A673 (cell line): ENCODE data around the gene CHIC2. TPM values are rescaled to one million over a fixed set of nuclear protein-coding genes. Genes with fewer than 3 reads are reported as not detected.

Experiments used
- BruUV-seq: library from RNA; stranded (reverse); fragments of 400-500 nt; replicated peaks from 2 replicates; lab custom pipeline; 2021; lab: Mats Ljungman, UMichigan
- CTCF ChIA-PET: fragments of 300-600 bp; sonication (Branson Sonifier 250); formaldehyde crosslinking; loops from one replicate; lab custom pipeline; 2022; ENCODE audit warnings: antibody characterized with exemption; lab: Charles Lee
- POLR2A ChIA-PET: fragments of 300-600 bp; sonication (Branson Sonifier 250); formaldehyde crosslinking; loops from one replicate; lab custom pipeline; 2022; ENCODE audit warnings: antibody characterized with exemption; ENCODE audit not compliant: low non-redundant PET; lab: Charles Lee
- DNase-seq: peaks from one replicate; pipeline ENCODE4 v3.0.0-alpha.2; 2015; ENCODE audit warnings: low spot score
- H3K27ac ChIP-seq: fragments of 200-600 bp; sonication (generic); 2 replicates; pipeline ENCODE4 v1.5.1; 2016; ENCODE audit warnings: mixed run types, low read depth, mild to moderate bottlenecking, mixed read lengths, antibody characterized with exemption, low read length; ENCODE audit not compliant: poor library complexity, severe bottlenecking
- H3K27me3 ChIP-seq: fragments of 200-600 bp; sonication (generic); replicated peaks from 2 replicates; pipeline ENCODE4 v1.6.1; 2017; ENCODE audit warnings: mixed run types, low read depth, mild to moderate bottlenecking, mixed read lengths, antibody characterized with exemption, low read length; ENCODE audit not compliant: insufficient read depth, poor library complexity
- H3K36me3 ChIP-seq: fragments of 200-600 bp; sonication (generic); 2 replicates; pipeline ENCODE4 v1.6.1; 2016; ENCODE audit warnings: mixed run types, mild to moderate bottlenecking, mixed read lengths, antibody characterized with exemption, low read length; ENCODE audit not compliant: insufficient read depth, poor library complexity, severe bottlenecking
- H3K4me1 ChIP-seq: fragments of 200-600 bp; sonication (generic); 2 replicates; pipeline ENCODE4 v1.6.1; 2017; ENCODE audit warnings: mixed run types, mild to moderate bottlenecking, mixed read lengths, antibody characterized with exemption, low read length; ENCODE audit not compliant: insufficient read depth, poor library complexity, severe bottlenecking
- H3K4me3 ChIP-seq: fragments of 200-600 bp; sonication (generic); 2 replicates; pipeline ENCODE4 v1.5.1; 2016; ENCODE audit warnings: low read depth, mixed run types, mild to moderate bottlenecking, mixed read lengths, low read length; ENCODE audit not compliant: poor library complexity, severe bottlenecking
- H3K9me3 ChIP-seq: fragments of 200-600 bp; sonication (generic); 2 replicates; pipeline ENCODE4 v1.6.1; 2016; ENCODE audit warnings: mixed run types, low read depth, mild to moderate bottlenecking, mixed read lengths, antibody characterized with exemption, low read length; ENCODE audit not compliant: poor library complexity, severe bottlenecking
- EZH2 ChIP-seq: fragments of 200-600 bp; sonication (generic); IDR thresholded peaks from 2 replicates; pipeline ENCODE4 v1.6.1; 2017; ENCODE audit warnings: borderline replicate concordance, low read depth, mild to moderate bottlenecking, mixed read lengths, antibody characterized with exemption, low read length; ENCODE audit not compliant: poor library complexity, severe bottlenecking
- intact Hi-C: fragments of 100-400 bp; cut with micrococcal nuclease; formaldehyde crosslinking; loops from one replicate; pipeline ENCODE4 v1.10.0; 2022; ENCODE audit not compliant: unreplicated experiment
- total RNA-seq: library from RNA; stranded (reverse); gene quantifications from 2 replicates; pipeline ENCODE4 v1.2.3, GENCODE V29; 2021
- TF ChIP-seq, protein P1 (sequence below): fragments of 300-800, 200-600 bp; sonication (generic); conservative IDR thresholded peaks from 2 replicates; pipeline ENCODE4 v1.5.1; 2017; ENCODE audit warnings: low read depth, mild to moderate bottlenecking, antibody characterized with exemption, low read length, moderate library complexity, mixed read lengths

The CHIC2 gene
- total RNA-seq, 1 experiment from 2014 or later: 8.1 TPM

- H3K27me3 ChIP-seq: peaks cover 27% of the 10 kb centered on the region
- ChIA-PET POLR2A (no interaction called here), CTCF (no interaction called here)
- no peak for DNase-seq
- H3K4me3 ChIP-seq: no peak overlapping the region
- no TSS peak for BruUV-seq
- intact Hi-C loops: no loop called here
- H3K9me3 ChIP-seq: no peaks in the 10 kb centered on the region
- H3K36me3 ChIP-seq: no peaks in the 10 kb centered on the region
- no peak overlapping the region for H3K27ac ChIP-seq
- H3K4me1 ChIP-seq: no peaks in the 10 kb centered on the region
- TF ChIP-seq EZH2: no peak
- TF ChIP-seq, protein P1, sequence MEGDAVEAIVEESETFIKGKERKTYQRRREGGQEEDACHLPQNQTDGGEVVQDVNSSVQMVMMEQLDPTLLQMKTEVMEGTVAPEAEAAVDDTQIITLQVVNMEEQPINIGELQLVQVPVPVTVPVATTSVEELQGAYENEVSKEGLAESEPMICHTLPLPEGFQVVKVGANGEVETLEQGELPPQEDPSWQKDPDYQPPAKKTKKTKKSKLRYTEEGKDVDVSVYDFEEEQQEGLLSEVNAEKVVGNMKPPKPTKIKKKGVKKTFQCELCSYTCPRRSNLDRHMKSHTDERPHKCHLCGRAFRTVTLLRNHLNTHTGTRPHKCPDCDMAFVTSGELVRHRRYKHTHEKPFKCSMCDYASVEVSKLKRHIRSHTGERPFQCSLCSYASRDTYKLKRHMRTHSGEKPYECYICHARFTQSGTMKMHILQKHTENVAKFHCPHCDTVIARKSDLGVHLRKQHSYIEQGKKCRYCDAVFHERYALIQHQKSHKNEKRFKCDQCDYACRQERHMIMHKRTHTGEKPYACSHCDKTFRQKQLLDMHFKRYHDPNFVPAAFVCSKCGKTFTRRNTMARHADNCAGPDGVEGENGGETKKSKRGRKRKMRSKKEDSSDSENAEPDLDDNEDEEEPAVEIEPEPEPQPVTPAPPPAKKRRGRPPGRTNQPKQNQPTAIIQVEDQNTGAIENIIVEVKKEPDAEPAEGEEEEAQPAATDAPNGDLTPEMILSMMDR: no peak
Measured at GRCh38 chr4:54090404-54090803, 26.0 kb upstream of the CHIC2 start.

GRCh38 chr4:54089875-54090274 is 25.5 kb upstream of the CHIC2 start:
- POLR2A ChIA-PET: no interaction called here
- no peak for DNase-seq

DNA sequence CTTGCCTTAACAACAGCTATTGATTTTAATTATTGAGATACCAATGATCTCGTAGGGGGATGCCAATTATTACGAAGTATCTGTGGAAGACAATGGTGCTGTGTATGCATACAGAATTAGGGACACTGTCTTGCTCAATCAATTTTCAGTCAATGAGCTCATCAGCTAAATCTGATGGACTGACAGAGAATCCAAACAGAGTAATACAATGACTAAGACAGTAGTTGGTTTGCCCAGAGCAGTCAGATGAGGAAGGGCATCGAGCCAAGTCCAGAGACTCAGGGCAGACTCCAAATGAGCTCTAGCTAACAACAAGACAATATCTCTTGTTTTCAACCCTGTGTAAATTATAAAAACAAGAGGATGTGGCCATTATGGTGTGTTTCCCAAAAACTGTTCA is 20.9 kb upstream of the CHIC2 start:
- Histone ChIP-seq H3K4me3 (no peak overlapping the region), H3K27ac (no peak overlapping the region), H3K27me3 (peaks cover 2% of the 10 kb centered on the region), H3K4me1 (no peaks in the 10 kb centered on the region), H3K36me3 (no peaks in the 10 kb centered on the region), H3K9me3 (no peaks in the 10 kb centered on the region)
- POLR2A ChIA-PET: no interaction called here
- DNase-seq: no peak
- intact Hi-C loops: no loop called here
- CTCF ChIA-PET: no interaction called here
- no TSS peak for BruUV-seq
- TF ChIP-seq EZH2: no peak
- TF ChIP-seq, protein P1: no peak

More at GRCh38 chr4:54089875-54090274, 25.5 kb upstream of the CHIC2 start:
- TF ChIP-seq EZH2: no peak
- TF ChIP-seq, protein P1: no peak
- Histone ChIP-seq H3K27ac (no peak overlapping the region), H3K36me3 (no peaks in the 10 kb centered on the region), H3K27me3 (peaks cover 22% of the 10 kb centered on the region), H3K4me3 (no peak overlapping the region), H3K9me3 (no peaks in the 10 kb centered on the region), H3K4me1 (no peaks in the 10 kb centered on the region)
- intact Hi-C loops: no loop called here
- no TSS peak for BruUV-seq
- CTCF ChIA-PET: no interaction called here
